ENCODE results near the gene CEP104. TPM values are rescaled to one million over a fixed set of nuclear protein-coding genes. Genes with fewer than 3 reads are reported as not detected.

CEP104 gene
- 34.1 TPM for total RNA-seq
- long read RNA-seq, full-length matches to known transcripts, result 1 of 4 reads
- long read RNA-seq, partial matches to known transcripts, result 3 of 4 reads
- long read RNA-seq, other reads (novel, unspliced or antisense), result 0 of 4 reads

GRCh38 chr1:3856923-3857790 is at the start of gene CEP104, which contains the start of gene DFFB:
Gene CEP104, minus strand, starts transcription at chr1:3857211. Its CDS starts 4,804 bp downstream, at chr1:3852407.
Gene DFFB, plus strand, starts transcription at chr1:3857476. Its CDS starts 128 bp downstream, at chr1:3857604.
- ATAC-seq, result peak; percentile 97
- intact Hi-C loops (cut with DNase I), result loop anchor here (5.0 kb wide), 1 partner anchor 40 kb away; no protein-coding TSS in a partner anchor
- peak; percentile 94 for DNase-seq (ENCODE audit: missing footprints)

DNA sequence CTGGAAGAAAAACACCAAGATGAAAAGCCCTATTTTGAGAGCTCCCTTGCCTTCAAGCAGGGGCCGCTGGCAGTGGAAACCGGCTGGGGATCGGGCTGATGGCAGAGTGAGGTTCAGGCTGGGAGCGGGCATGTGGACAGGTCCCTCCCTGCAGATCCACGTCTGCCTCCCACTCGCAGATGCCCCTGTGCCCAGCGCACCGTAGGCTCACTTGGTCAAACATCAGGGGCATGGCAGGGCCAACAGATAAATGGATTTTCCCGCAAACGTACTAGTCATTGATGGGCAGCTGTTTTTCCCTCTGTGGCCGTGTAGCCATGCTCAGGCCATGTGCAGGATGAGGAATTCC is 49.6 kb upstream of the CEP104 start:
- DNase-seq (ENCODE audit: missing footprints) (no peak), ATAC-seq (no peak)
- intact Hi-C loops (cut with DNase I), result no loop called here

DNA sequence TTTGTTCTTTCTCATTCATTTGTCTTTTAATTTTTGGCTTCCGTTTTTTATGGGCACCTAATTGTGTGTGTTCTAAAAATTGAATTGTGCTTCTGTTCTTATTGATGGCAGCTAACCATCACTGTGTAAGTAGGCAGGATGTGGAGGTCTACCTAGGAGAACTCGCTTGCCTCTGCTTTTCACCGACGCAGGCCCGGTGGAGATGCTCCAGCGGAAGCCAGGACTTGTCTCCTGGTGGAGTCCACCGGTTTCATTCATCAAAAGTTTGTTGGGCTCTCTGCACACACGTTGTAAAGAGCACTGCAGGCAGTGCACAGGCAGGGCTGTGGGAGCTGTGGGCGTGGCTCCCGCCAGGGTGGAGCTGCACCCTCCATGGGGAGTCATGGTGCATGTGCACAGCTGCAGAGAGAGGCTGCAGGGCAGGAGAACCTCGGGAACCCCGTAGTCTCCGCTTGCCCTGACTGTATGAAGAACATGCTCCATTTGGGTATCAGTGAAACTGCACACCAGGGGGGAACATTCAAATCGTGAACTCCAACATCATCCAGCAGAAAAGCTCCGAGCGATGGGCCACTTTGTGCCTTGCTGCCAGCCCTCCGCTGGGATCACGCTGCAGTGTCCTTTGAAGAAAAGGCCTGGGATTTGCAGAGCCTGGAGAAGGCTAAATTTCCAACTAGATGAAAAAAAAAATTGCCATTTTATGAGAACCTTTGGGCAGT is 49.1 kb upstream of the CEP104 start:
- DNase-seq (ENCODE audit: missing footprints) (no peak), ATAC-seq (no peak)
- intact Hi-C loops (cut with DNase I), result no loop called here

DNA sequence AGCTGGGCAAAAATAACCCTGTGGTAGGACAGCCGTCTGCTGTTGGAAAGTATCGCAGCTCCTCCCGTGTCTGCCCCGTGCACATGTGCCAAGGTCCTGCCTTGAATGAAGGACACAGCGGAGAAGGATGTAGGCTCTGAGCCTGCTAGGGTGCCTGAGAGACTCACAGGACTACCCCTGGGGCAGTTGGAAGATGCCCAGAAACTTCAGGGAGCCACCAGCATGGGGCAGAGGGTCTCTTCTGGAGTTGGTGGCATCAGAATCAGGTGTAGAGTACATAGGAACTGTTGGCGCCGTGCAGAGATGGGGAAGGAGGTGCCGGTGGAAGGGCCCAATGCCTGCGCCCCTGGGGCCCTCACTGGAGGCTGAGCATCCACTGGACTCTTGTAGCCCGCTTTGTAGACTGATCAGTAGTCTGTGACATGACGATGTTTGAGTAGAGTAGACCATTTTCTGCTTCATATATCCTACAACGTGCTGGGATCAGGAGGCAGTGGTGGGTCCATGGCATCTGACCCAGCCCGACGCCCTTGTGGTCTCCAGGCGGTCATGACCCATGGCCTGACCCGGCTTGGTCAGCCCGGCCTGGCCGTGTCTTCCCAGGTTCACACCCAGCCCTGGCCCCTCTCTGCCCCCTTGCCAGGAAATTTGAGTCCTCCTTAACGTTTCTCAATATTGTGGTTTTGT is 48.4 kb upstream of the CEP104 start:
- intact Hi-C loops (cut with DNase I), result no loop called here
- ATAC-seq (no peak), DNase-seq (ENCODE audit: missing footprints) (no peak)

- ATAC-seq, result no peak
- intact Hi-C loops (cut with DNase I), result no loop called here
- DNase-seq (ENCODE audit: missing footprints), result no peak
Measured at GRCh38 chr1:3904843-3905185, 47.8 kb upstream of the CEP104 start.

DNA sequence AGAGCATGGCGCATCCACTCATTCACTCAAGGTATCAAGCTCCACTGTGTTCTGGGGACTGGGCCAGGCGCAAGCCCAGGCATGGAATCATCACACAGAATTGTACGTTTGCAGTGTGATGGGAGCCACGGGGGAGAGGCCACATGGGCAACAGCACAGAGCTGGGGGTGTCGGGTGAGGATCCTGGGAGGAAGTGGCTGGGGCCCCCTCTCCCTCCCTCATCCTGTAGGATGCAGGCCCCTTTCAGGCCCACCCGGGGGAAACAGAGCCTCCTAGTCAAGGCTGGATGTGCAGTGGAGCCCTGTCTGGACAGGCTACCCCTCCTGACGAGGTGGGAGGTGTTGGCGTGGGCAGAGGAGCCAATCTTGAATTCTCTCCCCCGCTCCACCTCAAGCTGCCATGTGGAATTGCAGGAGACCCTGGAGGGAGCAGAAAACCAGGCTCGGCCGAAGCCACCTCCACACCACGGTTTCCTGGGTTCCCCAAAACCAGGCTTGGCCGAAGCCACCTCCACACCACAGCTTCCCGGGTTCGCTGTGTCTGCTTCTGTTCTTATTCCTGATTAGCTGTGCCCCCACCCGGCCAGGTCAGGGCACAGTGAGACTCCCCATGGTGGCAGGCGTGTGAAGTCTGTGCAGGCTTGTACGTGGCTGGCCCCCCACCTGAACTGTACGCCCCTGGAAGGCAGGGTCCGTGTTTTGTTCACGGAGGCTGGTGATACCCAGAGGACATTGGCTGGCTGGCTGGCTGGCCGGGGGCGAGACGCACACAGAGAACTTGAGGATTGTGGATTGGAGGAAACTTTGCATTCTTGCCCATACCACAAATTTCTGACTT is 47.2 kb upstream of the CEP104 start:
- ATAC-seq, result no peak
- intact Hi-C loops (cut with DNase I), result no loop called here
- DNase-seq (ENCODE audit: missing footprints), result no peak

DNA sequence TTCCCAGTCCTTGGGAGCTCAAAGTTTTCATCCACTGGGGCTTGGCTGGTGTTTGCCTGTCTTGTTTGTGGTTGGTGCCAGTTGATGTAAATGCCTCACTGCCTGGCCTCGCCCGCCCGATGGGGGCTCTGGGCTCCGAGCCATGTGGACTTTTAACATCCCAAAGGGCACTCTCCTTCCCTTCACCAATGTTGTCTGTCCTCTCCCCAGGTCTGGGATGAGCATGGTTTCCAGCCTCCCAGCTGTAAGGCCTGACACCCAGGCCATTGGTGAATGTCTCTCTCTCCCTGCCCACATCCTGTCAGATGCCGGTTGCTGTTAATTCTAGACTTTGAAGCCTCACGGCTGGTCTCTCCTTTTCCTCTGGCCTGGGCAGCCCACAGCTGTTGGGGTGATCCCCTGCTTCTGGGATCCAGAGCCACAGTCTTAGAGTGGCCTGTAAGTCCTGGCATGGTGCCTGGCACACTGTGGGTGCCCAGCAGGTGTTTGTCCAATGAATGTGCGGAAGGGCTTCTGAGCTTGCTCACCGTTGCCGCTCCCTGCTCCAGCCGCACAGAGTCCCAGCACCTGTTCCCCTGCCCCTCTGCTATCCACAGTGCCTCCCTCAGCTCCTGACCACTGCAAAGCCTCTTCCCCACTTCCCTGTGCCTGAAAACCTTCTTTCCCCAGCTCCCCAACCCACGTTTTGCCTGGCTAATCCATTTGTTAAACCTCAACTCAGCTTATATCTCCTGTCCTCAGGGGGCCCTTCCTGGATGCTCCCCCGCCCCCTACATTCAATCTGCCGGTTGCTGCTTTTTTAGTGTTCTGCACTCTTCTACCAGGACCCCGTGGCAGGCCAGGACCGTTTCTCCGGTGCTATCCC is 46.4 kb upstream of the CEP104 start:
- no peak for ATAC-seq
- no peak for DNase-seq (ENCODE audit: missing footprints)
- intact Hi-C loops (cut with DNase I), result no loop called here

DNA sequence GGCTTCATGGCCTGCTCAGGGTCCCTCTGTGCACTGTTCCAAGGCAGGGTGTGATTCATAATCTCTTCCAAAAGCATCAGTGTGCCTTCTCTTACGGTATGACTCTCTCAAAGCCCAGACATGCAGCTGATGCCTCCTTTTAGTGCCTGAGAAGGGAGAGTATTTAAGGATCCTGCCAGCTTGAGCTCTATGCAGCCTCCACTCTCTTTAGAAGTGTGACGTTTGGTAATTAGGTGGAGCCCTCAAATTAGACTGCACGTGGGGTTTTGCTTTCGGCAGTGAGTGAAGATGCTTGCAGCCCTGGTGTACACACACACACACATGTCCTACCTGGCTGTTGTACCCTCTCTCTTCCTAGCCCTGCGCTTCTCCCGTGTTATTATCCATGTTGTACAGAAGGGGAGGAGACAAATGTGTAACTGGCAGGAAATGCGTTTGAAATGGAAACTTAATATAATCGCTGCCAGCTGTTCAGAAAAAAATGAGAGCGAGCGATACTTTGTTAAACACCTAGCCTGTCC is 45.6 kb upstream of the CEP104 start:
- DNase-seq (ENCODE audit: missing footprints) (no peak), ATAC-seq (no peak)
- intact Hi-C loops (cut with DNase I), result no loop called here

DNA sequence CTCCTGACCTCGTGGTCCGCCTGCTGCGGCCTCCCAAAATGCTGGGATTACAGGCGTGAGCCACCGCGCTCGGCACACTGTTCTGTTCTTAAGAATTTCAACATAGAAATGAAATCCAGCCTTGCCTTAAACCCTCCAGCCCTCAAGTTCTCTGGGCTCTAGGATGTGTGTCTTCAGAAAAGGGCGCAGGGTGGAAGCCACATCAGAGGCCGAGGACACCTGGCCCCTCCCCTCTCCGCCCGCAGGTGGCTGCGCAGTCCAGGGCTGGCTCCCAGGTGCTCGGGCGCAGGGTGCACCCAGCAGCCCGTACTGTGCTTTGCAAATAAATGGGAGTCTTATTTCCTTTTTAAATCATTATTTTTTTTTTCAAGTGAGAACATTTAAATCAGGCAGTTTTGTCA is 45.1 kb upstream of the CEP104 start:
- no peak for ATAC-seq
- intact Hi-C loops (cut with DNase I), result no loop called here
- peak; percentile 64 for DNase-seq (ENCODE audit: missing footprints)

DNA sequence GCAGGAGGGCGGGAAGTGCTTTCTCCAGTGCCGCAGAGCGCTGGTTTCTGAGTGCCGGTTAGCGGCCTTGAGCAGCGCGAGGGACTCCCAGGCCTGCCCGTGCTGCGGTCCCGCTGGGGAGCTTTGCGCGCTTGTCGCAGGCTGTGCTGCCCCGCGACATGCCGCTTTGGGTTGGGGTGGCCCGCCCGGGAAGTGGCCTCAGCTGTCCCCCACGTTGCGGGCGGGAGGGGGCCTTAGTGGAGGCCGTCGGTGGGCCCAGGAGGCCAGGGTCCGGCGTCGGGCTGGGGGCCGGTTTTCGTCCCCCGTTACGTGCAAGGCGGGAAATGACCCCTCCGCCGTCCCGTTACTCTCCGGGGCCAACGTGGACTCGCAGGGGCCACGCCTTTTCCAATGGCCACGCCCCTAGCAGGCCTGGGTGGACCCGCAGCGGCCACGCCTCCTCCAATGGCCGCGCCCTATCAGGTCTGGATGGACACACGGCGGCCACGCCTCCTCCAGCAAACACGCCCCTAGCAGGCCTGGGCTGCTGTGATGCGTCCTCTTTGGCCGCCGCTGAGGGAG is 44.0 kb upstream of the CEP104 start:
- peak; percentile 92 for ATAC-seq
- intact Hi-C loops (cut with DNase I), result loop anchor here (2.0 kb wide), 1 partner anchor 104 kb away; the partner anchor contains the start of gene LRRC47
- peak; percentile 100 for DNase-seq (ENCODE audit: missing footprints)

GRCh38 chr1:3900150-3900968 is 43.3 kb upstream of the CEP104 start, which contains the start of gene C1orf174:
Gene C1orf174, minus strand, starts transcription at chr1:3900272. Its CDS starts 86 bp downstream, at chr1:3900186.
- DNase-seq (ENCODE audit: missing footprints) (peak; percentile 97), ATAC-seq (peak; percentile 92)
- intact Hi-C loops (cut with DNase I), result loop anchor here (2.0 kb wide), 1 partner anchor 104 kb away; the partner anchor contains the start of gene LRRC47

GRCh38 chr1:3899754-3900149 is 42.7 kb upstream of the CEP104 start:
- DNase-seq (ENCODE audit: missing footprints) (no peak), ATAC-seq (no peak)
- intact Hi-C loops (cut with DNase I), result loop anchor here (2.0 to 5.0 kb wide), 2 partner anchors 42 to 103 kb away; partner anchors contain the start of genes CEP104, DFFB and LRRC47

- ATAC-seq, result no peak
- no peak for DNase-seq (ENCODE audit: missing footprints)
- intact Hi-C loops (cut with DNase I), result loop anchor here (5.0 kb wide), 1 partner anchor 42 kb away; the partner anchor contains the start of genes CEP104 and DFFB
Measured at GRCh38 chr1:3898994-3899753, 42.2 kb upstream of the CEP104 start.

DNA sequence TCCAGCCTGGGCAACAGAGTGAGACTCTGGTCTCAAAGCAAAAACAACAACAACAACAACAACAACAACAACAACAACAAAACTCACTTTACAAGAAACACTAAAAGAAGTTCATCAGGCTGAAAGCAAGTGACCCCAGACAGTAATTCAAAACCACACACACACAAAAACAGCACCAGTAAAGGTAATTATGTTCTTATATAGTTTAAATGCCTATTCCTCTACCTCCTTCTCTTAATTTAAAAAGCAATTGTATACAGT is 41.4 kb upstream of the CEP104 start:
- DNase-seq (ENCODE audit: missing footprints), result no peak
- no peak for ATAC-seq
- intact Hi-C loops (cut with DNase I), result loop anchor here (5.0 kb wide), 1 partner anchor 41 kb away; the partner anchor contains the start of genes CEP104 and DFFB

DNA sequence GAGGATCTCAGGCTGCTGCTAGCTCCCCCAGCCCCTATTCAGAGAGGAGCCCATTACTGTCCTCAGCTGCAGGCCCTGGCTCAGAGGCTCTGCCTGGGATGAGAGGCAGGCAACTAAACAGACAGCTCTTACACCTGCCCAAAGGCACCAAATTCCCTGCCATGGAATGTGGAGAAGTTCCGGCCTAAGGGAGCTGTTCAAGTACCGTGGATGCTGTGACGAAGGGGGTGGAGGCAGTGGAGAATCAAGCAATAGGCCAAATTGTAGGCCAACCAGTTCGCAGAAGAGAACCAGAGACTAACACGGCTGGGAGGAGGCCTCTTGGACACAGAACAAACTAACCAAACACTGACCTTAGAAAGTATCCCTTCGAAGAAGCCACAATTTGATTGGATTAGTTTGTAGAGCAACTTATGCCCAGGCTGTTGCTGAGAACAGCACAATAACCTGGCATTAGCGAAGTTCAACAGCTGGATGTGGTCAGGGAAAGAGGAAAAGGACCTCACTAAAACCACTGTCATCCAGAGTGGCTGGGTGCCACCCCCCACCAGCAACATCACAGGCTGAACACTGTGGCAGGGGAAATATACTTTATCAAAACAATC is 39.5 kb upstream of the CEP104 start:
- no peak for DNase-seq (ENCODE audit: missing footprints)
- intact Hi-C loops (cut with DNase I), result loop anchor here (5.0 kb wide), 1 partner anchor 39 kb away; the partner anchor contains the start of genes CEP104 and DFFB
- no peak for ATAC-seq
